Stimulated activated CD4-positive, alpha-beta T cell treated with anti-CD3 and anti-CD28 coated beads, TNF-alpha, amount 100 ng/mL, for 4 hours (primary cell): ENCODE data around the gene ENPP7.

ENCODE experiments used
- DNase-seq, 3 experiments: peaks; one replicate each; pipeline ENCODE4 v3.0.0-alpha.2; 2020; ENCODE audit warnings: low read depth in 3 of 3

Gene ENPP7

GRCh38 chr17:79730769-79731483, at the start of gene ENPP7:
ENPP7 (plus strand) TSS chr17:79730943; CDS start chr17:79731140, 197 bp downstream.
- no peak for DNase-seq

GRCh38 chr17:79681101-79681621, 49.6 kb upstream of the ENPP7 start:
- DNase-seq = no peak

DNA sequence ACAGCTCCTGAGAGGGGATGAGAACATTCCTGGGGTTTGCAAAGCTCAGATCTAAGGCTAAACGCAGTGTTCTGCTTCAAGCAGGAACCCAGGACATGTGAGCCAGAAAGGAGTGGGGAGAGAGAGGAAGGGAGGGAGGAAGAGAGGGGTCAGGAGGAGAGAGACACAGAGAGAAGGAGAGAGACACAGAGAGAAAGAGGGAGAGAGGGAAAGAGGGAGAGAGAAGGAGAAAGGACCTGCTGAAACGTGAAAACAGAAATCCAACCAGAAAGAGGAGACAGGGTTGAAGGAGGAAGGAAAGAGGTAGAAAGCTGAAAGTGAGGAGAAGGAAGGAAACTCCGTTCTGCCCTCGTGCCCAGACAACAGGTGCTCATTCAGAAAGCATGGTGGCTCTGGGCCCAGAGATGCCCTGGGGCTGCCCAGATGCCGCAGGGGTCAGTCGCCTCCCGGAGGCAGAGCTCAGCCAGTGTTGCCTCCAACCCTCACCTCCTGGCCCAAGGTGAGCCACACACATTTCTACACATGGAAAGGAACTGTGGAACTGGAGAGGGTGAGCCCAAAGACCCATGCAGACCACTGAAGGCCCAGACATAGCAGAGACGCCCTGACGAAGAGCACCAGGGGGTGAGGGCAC, 49.0 kb upstream of the ENPP7 start:
- DNase-seq = no peak

- no peak for DNase-seq
These were observed 47.4 kb upstream of the ENPP7 start for GRCh38 chr17:79683365-79683764.

GRCh38 chr17:79684132-79684985, 46.4 kb upstream of the ENPP7 start:
- DNase-seq = no peak

- DNase-seq = no peak
These were observed 45.6 kb upstream of the ENPP7 start for GRCh38 chr17:79685121-79685520.

- DNase-seq = no peak
These were observed 44.3 kb upstream of the ENPP7 start for GRCh38 chr17:79686476-79686875.

DNA sequence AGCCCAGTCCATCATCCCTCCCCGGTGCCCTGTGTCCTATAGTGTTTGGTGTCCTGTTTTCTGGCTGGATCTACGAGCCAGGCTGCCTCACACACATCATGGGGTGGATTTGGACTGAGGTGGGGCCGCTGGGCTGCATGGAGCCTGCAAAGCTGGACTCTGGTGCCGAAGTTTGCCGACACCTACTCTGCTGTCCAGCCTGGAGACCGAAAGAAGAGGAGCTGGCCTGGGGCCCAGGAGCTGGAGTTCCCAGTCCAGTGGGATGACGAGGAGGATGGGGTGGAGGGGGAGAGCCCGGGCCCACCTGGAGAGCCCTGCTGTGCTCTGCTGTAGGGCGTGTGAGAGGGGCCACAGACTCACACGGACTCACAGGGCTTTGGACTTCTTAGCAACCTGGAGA, 40.3 kb upstream of the ENPP7 start:
- DNase-seq = no peak

DNA sequence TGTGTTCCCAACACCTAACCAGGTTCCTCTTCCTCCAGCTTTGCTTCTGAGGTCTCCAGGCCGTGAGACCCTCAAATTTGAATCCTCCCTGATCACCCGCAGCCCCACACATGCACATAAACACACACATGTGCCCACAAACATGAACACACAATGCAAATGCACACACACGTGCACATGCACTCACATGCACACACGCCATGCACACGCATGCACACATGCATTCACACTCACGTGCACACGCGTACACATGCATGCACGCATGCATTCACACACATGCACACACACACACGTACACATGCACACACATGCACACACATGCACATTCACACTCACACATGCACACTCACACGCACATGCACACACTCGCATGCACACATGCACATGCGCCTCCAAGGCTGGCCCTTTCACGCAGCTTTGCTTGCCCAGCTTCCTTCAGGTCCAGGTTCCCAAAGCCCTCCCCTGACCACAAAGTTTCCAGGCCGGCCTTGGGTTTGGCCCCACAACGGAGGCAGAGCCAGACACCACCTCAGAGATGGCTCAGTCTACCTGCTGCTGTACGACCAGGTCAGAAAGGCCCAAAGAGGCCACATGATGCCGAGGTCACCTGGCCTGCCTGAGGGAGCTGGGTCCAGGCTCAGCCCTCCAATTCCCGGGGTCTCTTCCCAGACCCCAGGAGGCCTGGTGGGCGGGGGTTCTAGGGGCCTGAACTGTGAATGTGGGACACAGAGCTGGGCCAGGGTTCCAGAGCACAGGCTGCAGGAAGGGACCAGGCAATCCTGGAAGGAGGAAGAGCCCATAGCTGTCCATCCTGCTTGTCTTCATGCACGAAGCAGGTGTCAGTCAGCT, 39.5 kb upstream of the ENPP7 start:
- DNase-seq = no peak

- DNase-seq = no peak
These were observed 38.8 kb upstream of the ENPP7 start for GRCh38 chr17:79691931-79692330.

GRCh38 chr17:79693419-79693818, 37.3 kb upstream of the ENPP7 start:
- no peak for DNase-seq

- no peak for DNase-seq
These were observed 35.4 kb upstream of the ENPP7 start for GRCh38 chr17:79695293-79695790.

DNA sequence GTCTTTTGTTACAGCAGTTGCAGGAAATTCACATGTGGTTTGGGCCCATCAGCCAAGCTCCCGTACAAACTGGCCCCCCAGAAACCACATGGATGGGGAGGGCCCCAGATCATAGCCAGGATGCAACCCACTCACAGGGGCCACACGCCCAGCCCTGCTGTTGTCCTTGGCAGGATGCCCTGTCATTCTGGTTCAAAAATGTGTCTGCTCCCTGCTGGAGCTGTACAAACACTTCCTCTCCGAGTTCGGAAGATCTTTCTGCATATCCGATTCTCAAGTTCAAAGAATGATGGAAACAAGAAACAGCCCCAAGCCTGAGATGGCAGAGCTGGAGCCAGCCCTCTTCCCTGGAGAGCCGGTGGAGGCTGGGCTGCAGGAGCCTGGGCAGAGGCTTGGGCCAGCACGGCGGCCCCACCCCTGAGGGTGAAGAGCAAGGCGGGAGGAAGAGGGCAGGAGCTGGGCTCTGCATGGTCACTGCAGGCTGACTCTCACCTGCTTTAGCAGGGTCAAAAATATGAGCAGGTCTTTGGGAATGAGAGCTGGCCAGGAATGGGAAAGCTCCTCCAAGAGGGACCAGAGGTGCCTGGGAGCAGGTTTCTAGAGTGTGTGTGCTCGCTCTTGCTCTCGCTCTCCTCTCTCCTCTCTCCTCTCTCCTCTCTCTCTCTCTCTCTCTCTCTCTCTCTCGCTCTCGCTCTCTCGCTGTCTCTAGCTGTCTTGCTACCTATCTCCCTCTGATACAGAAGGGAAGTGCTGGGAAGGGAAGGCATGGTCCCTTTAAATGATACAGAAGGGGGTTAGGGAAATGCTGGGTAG, 34.7 kb upstream of the ENPP7 start:
- no peak for DNase-seq

- no peak for DNase-seq
These were observed 34.1 kb upstream of the ENPP7 start for GRCh38 chr17:79696610-79696982.

DNA sequence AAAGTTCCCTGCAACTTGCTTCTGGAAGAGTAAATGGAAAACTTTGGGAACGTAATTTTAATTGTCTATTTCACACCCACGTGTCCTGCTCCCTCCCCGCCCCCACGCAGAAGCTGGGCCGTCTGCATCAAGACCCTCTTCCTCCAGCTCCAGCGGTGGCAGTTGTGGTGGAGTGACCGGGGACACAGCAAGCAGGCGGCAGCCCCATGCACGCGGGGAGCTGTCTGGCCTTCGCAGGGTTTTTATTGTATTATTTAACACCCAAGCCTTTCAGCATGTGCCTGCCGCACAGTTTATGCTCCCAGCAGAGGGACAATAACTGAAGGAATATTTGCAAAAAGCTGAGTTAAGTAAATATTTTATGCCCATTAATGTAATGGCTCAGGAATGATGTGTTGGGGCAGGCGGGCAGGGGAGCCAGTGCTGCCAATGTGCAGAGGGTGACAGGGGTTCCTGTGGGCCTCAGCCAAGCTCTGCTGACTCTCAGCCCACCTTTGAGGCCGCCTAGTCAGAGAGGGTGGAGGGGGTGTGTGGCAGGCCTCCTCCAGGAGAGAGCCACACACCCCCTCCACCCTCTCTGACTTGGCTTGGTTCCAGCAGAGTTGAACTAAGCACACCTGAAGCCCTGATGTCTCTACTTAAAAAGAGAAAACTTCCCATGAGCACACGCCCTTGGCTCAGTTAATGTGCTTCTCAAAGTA, 32.4 kb upstream of the ENPP7 start:
- no peak for DNase-seq

GRCh38 chr17:79699386-79700036, 31.2 kb upstream of the ENPP7 start:
- no peak for DNase-seq

DNA sequence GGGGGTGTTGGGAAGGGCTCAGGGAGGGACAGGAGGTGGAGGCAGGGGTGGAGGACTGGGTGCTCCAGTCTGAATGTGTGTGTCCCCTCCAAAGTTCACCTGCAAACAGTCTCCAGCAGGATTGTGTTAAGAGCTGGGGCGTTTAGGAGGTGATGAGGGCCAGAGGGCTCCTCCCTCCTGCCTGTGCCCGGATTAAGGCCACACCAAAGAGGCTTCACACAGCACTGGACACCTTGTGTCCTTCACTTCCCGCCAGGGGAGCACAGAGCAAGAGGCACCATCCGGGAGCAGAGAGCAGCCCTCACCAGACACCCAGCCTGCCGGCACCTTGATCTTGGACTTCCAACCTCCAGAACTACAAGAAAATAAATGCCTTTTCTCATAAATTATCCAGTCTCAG, 30.2 kb upstream of the ENPP7 start:
- DNase-seq = no peak

GRCh38 chr17:79702034-79702433, 28.7 kb upstream of the ENPP7 start:
- DNase-seq = no peak

GRCh38 chr17:79702550-79703236, 28.1 kb upstream of the ENPP7 start:
- DNase-seq = no peak
